GM19025 (cell line): ENCODE data around the gene SCN3A.

Experiments used
- ATAC-seq: cut with Tn5 transposase; IDR thresholded peaks from one replicate; pipeline ENCODE4 v1.9.1; 2021; ENCODE audit warnings: mild to moderate bottlenecking, low read depth, moderate library complexity; ENCODE audit not compliant: unreplicated experiment

The SCN3A gene

DNA sequence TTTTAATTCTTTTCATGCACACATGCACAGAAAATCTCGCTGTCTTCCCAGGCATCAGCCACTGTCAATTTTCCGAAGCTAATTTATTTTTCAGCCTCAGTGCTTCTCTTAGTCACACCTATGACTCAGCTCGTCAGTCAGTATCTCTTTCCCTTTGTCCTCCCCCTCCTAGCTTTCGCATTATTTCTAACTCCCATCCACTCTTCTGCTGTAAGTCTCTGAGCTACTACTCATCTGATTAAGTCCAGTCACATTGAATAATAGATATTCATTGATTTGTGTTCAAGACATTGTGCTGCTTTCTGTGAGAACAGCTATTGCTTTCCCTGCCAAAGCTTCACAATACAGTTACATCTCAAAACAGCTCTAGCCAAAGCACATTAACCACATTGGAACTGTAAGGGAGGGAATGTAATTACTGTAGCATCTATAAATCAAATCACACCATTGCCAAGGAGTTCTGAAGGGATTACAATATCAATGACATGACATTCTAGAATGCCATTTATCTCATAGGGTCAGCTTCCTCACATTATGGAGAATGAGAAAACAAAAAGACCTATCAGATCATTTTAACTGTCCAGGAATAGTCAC, 89.4 kb downstream of the SCN3A start:
- ATAC-seq: no peak

DNA sequence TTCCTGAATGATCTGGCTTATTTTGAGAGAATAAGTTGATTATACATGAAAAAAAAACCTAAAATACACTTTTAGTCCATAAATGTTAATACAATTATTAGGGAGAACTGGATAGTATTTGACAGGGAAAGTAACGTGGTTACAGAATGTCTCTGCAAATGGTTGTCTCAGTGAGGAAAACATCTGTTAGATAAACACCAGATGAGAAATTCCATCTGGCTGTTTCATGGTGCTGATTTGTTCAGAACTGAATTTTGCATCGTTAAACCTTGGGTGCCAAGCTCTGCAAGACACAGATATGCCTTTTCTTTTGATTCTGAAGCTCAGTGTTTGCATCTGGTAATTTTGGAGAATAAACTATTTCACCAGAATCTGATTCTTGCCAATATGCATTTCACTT, 90.4 kb downstream of the SCN3A start:
- ATAC-seq: no peak

DNA sequence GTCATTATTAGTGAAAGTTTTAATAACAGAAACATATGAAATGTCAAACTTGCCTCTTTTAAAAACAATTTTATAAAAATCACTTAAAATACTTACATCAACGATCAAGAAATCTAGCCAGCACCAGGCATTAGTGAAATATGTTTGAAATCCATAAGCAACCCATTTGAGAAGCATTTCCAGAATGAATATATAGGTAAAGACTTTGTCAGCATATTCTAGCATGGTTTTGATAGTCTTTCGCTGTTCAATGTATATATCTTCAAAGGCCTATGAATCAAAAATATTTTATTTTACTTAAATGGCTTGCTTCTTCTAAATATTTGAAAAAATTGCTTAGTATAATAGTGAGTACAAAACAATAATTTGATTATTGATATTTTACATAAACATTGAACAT, 91.1 kb downstream of the SCN3A start:
- no peak for ATAC-seq

DNA sequence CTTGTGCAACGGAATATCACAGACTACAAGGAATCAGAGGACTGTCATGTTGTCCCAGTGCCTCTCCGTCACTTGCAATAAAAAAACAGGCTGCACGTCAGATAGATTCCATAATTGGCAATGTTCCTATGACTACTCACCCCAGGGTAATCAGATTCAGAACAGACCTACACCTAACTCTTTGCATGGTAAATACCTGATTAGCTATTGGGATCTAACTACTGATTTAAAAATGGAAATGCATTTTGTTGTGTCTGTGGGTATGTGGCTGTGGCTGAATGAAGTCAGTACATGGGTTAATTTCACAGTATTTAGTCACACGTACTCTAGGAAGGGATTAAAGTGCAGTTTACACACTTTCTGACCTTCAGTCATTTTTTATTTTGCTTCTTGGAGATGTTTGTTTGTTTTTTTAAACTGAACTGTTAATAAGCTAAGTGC, 91.7 kb downstream of the SCN3A start:
- no peak for ATAC-seq

DNA sequence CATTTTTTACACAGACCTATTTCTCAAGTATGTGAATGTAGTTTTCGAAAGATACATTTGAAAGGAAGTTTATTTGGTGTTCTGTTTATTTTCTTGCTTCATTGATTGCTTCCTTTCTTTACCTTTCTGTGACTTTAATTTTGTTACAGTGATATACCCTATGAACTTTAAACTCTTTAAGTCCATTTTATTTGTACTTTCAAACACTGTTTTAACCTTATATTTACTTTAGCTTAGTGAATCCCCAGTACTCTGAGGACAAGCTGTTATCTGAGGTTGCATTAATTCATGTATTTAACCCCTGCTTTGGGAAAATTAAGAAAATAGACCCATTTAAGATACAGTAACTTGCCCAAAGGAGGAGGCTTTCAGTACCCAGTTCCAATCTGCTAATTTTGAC, 93.5 kb downstream of the SCN3A start:
- ATAC-seq: no peak

DNA sequence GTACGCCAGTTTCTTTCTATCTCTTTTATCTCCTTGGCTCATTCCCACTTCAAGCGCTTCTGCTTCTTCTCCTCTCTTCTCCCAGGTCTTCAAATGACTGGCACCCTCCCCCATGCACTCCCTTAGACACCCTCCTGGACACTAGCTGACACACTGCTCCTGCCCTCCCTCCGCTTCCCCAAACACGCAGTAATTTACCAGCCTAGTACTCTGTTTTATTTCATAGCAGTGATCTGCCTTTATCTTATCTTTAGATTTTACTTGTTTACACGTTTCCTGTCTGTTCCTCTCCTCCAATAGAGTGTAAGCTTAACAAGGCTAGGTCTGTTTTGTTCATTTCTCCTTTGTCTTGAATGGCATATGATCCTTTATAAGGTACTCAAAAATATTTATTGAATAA, 93.9 kb downstream of the SCN3A start:
- no peak for ATAC-seq

DNA sequence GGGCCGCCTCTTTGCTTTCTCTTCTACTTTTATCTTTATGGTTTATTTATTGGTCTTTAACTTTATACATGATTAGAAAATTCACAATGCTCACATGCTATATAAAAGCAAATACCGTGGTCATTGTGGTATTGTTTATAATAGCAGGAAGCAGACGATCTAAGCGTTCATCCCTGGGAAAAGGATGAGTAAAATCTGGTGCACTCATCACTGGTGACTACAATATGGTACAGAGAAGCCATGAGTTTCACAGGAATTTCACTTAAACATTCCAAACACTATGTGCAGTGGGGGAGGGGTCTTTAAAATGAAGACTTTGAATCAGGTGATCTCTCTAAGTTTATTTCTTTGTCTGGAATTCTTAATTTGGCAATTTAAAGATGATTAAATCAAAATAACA, 97.9 kb downstream of the SCN3A start:
- no peak for ATAC-seq

DNA sequence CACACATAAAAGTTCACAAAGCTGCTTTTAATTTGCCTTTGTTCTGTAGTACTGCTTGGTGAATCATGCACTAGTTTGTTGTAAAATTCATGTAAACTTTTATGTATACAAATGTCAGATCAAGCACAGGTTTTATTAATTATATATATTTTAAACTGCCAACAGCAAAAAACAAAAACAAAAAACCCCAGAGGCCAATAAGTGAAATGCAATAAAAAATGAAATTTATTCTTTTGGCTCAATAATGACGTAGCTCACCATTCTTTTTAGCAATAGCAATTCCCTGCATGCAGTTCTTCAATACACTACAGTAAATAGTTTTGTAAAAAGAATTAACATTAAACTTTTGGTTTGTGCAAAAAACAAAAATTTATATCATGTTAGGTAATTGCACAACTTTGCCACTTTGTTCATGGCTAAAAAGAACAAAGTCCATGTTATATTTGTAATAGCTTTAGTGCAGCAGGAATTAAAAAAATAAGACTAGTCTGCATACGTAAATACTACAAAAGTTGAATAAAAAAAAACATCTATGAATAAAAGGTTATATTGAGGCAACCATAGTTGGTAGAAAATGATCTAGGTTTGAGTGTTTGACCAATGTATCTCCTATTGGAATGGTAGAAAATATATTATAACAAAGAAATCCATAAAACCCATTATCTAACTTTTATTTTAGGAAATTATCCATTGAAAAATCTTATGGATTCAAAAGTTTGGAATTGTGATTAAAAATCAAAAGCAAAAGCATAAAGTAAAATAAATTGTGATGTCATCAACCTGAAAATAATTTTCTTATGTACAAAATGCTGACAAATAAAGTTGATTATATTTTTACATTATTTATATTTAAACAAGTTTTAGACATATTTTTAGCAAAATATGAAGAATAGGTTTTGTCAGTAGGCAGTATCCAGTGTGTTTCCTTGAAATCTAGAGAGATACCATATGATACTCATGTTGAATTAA, 115.6 kb downstream of the SCN3A start:
- no peak for ATAC-seq

DNA sequence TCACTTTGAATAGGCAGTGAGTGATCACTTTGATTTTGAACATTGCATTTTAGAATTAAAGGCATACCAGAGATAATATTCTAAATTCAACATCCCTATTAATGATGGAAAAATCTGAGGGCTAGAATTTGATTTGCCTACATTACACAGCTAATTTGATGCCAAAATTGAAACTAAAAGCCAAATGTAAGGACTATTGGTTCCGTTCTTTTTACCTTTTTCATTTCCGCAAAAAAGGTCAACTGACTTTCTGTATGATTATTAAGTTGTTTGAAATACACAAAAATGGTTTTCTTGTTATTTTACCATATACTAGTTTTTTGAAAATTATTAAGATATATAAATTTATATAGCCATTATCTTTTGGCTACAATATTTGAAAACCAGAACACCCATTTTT, 117.5 kb downstream of the SCN3A start:
- no peak for ATAC-seq

DNA sequence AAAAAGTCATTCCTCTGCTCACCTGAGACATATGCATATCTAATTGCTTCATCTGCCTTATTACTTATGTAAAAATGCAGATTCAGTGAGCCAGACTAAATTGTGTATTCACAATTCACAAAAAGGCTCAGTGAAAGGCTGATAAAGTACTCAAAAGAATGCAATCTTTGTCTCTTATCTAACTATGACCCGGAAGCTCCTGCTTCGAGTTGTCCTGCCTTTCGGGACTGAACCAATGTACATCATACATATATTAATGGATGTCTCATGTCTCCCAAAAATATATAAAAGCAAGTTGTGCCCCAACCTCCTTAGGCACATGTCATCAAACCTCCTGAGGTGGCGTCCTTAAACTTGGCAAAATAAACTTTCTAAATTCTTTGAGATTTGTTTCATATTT, 120.5 kb downstream of the SCN3A start:
- no peak for ATAC-seq

DNA sequence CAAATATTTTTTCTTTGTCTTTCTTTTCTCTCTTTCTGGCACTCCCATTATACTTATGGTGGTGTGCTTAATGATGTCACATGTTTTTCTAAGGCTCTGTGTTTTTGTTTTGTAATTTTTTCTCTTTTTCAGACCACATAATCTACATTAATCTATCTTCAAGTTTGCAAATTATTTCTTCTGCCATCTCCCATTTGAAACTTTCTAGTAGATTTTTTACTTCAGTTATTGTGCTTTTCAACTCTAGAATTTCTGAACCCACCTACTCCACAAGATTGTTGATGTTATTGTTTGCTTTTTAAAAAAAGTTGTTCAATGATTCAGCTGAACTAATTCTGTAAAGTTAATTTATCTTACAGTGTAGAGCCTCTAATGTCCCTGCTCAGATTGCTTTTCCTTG, 121.4 kb downstream of the SCN3A start:
- no peak for ATAC-seq

DNA sequence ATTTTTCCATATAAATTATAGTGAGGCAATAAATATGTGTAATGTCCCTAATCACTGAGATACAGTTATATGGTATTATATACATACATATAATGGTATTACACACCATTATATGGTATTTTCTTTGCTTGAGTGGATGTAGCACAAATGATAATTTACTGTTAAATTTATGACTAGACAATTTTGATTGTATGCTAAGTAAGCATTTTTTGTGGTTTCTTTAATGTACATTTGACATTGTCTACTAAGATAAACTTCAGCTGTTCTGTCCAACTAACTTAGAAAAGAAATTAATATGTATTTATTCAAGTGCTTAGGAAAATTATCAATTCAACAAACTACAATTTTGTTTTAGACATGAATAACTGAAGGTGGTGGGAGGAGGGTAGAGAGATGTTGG, 122.6 kb downstream of the SCN3A start:
- ATAC-seq: no peak

DNA sequence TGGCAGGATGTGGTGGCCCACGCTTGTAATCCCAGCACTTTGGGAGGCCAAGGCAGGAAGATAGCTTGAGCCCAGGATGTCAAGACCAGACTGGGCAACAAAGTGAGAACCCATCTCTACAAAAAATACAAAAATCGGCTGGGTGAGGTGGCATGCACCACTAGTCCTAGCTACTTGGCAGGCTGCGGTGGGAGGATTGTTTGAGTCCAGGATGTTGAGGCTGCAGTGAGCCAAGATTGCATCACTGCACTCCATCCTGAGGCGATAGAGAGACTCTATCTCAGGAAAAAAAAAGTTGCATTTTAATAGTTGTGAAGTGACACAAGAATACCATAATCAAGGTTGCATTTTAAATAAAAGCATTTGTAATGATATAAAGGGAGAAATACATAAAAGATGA, 124.4 kb downstream of the SCN3A start:
- no peak for ATAC-seq

DNA sequence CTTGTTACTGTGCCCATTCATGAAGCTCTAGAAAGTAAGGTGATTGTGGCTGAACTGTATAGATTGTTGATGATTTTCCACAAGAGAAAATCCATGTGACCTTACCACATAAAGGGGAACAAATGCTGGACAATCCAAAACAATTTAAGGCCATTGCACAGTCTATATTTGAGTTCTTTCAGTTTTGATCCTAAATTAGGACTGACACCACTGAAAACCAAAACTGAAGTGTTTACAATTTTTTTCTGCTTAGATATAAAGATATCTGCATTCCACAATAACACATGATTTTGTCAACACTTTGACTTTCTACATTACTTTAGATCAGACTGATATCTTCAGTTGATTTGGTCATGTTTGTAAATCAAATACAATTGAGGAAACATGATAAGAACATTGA, 124.9 kb downstream of the SCN3A start:
- ATAC-seq: no peak

DNA sequence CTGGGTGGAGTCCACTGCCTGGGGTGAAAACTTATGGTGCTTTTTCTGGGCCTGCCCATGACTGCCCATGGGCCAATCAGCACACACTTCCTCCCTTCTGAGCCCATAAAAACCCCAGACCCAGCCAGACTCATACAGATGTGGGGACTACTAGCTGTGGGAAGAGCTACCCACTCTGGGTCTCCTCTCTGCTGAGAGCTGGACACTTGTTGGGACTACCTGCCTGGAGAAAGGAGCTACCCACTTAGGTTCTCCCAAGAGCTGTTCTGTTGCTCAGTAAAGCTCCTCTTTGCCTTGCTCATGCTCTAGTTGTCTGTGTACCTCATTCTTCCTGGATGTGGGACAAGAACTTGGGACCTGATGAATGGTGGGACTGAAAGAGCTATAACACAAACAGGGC, 129.0 kb downstream of the SCN3A start:
- ATAC-seq: no peak

DNA sequence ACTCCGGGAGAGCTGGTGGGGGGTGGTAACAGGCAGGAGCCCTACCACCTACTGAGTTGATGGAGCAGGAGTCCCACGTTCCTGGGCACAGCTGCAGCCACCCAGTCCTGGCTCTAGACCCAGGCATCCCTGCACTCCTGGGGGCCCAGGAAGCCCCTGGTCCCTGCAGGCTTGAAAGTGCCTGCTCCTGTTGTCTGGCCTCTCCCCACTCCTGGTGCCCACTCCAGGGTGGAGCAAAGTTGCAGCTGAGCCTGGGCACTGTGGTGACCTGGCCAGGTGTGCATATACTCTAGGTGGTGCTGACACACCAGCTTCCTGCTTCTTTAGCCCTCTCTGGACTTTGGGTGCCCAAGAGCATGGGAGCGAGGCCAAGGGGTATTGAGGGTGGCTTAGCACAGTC, 129.5 kb downstream of the SCN3A start:
- no peak for ATAC-seq

DNA sequence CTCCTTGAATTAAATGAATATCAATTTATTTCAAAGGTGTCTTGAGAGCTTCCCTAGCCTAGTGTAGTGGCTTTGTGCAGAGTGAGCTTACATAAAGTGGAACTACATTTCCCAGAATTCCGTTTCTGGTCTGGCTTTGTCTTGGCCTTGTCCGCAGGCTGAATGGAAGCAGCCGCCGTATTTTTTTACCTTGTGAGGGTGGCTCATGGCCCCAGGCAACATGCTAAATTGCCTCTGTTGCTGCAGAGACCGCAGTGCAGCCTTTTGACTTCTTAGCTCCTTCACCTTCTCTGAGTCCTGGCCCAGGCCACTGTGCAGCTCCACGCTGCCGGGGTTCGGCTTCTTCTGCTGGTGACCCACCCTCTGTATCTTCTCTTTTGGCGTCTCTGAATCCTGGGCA, 133.8 kb downstream of the SCN3A start:
- ATAC-seq: no peak

DNA sequence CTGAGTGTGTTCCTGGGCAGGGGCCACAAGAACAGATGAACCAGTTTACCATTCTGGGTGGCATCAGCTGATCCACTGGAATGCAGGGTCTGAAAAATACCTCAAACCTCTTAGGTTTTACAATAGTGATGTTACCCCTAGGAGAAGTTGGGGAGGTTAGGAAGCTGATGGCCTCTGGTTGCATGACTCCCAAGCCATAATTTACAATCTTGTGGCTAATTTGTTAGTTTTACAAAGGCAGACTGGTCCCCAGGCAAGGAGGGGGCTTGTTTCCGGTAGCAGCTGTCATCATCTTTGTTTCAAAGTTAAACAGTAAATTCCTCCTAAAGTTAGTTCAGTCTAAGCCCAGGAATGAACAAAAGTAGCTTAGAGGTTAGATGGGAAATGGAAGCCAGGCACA, 134.7 kb downstream of the SCN3A start:
- ATAC-seq: no peak

DNA sequence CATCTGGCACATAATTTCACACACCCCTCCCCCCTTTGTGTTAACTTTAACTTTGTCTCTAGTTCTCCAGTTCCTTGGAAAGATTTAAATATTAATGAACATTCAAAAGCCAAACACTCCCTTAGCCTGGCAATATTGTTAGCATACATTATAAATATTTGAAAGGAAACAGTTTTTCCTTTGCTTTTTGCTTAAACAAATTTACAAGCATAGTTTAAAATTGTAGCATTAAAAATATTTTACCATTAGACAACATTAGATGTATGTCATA, 135.4 kb downstream of the SCN3A start:
- ATAC-seq: no peak

DNA sequence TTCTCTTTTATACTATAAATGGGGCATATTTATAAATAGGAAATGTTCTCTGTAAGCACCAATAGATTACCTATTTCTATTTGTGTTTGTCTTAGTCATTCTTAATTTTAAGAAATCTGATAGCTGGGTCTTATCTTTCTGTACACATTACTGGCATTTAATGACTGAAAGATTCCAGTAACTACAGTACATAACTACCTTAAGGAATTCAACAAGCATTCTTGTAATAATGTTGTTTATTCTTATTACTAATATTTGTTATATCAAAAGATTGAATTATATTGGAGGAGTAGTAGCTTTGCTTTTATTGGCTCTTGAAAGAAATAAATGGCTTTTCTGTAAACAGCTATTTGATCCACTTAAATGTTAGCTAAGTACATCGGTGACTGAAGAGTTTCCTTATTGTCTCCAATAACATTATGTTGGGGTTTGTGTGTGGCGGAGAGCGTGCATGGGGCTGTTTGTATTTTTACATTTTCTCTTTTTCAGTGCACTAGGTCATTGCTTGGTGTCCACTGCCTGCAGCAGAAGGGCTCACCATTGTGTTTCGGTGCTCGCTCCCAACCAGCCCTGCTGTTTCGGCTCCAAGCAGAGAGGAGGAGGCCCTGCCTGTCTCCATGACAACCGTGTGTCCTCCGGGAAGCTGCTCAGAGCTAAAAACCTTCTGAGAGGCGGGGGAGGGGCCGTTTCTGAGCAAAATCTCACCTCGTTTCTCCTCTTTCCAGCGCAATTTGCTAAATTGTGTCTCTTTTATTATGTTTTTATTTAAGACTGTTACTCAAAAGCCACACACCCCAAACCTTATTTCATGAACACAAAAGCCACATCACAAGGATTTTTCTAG, 136.0 kb downstream of the SCN3A start:
- no peak for ATAC-seq

DNA sequence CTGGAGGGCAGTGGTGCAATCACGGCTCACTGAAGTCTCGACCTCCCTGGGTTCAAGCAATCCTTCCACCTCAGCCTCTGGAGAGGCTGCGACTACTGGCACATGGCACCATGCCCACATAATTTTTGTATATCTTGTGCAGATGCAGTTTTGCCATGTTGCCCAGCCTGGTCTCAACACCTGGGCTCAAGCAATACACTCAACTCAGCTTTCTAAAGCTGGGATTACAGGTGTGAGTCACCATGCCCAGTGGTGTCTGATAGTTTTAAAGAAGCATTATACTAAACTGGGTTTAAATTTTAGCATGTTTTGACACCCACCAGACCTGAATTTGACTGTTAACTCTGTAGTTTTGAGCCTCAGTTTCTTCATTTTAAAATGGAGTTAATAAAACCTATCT, 139.1 kb downstream of the SCN3A start:
- no peak for ATAC-seq
